ENCODE results near the gene FAM20C. TPM values are rescaled to one million over a fixed set of nuclear protein-coding genes. Genes with fewer than 3 reads are reported as not detected.
A peak's percentile ranks its signal among the peaks of the same experiment; 100 is the strongest.

The FAM20C gene
- total RNA-seq, 1 donor from 2014 or later: 10.0 TPM

- H3K4me3 Mint-ChIP-seq (ENCODE audit: unreplicated experiment): peak overlapping the region; percentile 20
- Histone ChIP-seq H3K27ac (ENCODE audit: low read depth, low read length) (no peak overlapping the region), H3K4me3 (ENCODE audit: insufficient read depth, low read depth, low read length) (no peak overlapping the region), H3K79me2 (ENCODE audit: insufficient read depth, low read length) (peaks cover 51% of the 10 kb centered on the region), H3K9me3 (ENCODE audit: insufficient read depth, low read depth, low read length) (no peaks in the 10 kb centered on the region), H3K36me3 (ENCODE audit: insufficient read depth, low read length) (no peaks in the 10 kb centered on the region), H2AFZ (ENCODE audit: low read depth, low read length) (no peak overlapping the region), H3K4me2 (ENCODE audit: low read length) (no peak overlapping the region), H3K4me1 (ENCODE audit: insufficient read depth, low read length) (peaks cover 23% of the 10 kb centered on the region), H3K9ac (ENCODE audit: low read length) (no peak overlapping the region), H3K27me3 (ENCODE audit: insufficient read depth, low read length) (no peaks in the 10 kb centered on the region), H4K20me1 (ENCODE audit: insufficient read depth, low read length) (peaks cover 75% of the 10 kb centered on the region)
- no peak overlapping the region for H3K27ac Mint-ChIP-seq (ENCODE audit: unreplicated experiment)
- TF ChIP-seq EZH2 (IDR thresholded peaks at IDR 0.05; ENCODE audit: insufficient read depth, low read length): no peak
- TF ChIP-seq CTCF (IDR thresholded peaks at IDR 0.05; ENCODE audit: insufficient read depth, low read depth, low read length): no peak
- FAIRE-seq: no peak
- H3K4me1 Mint-ChIP-seq (ENCODE audit: low read depth, unreplicated experiment): peaks cover 22% of the 10 kb centered on the region
- DNase-seq (ENCODE audit: low read depth): no peak
- no peaks in the 10 kb centered on the region for H3K9me3 Mint-ChIP-seq (ENCODE audit: unreplicated experiment)
- H3K27me3 Mint-ChIP-seq (ENCODE audit: low read depth, unreplicated experiment): peaks cover 3% of the 10 kb centered on the region
- peaks cover 2% of the 10 kb centered on the region for H3K36me3 Mint-ChIP-seq (ENCODE audit: low read depth, unreplicated experiment)
Measured at GRCh38 chr7:217781-218180, 25.4 kb downstream of the FAM20C start.

- peaks cover 23% of the 10 kb centered on the region for H3K4me1 ChIP-seq (ENCODE audit: insufficient read depth, low read length)
- no peak overlapping the region for H2AFZ ChIP-seq (ENCODE audit: low read depth, low read length)
- DNase-seq (ENCODE audit: low read depth) (no peak), FAIRE-seq (no peak)
- Mint-ChIP-seq H3K4me3 (ENCODE audit: unreplicated experiment) (no peak overlapping the region), H3K27ac (ENCODE audit: unreplicated experiment) (no peak overlapping the region), H3K4me1 (ENCODE audit: low read depth, unreplicated experiment) (peaks cover 27% of the 10 kb centered on the region), H3K27me3 (ENCODE audit: low read depth, unreplicated experiment) (peaks cover 3% of the 10 kb centered on the region), H3K36me3 (ENCODE audit: low read depth, unreplicated experiment) (peaks cover 2% of the 10 kb centered on the region), H3K9me3 (ENCODE audit: unreplicated experiment) (no peaks in the 10 kb centered on the region)
- no peaks in the 10 kb centered on the region for H3K36me3 ChIP-seq (ENCODE audit: insufficient read depth, low read length)
- no peak overlapping the region for H3K4me3 ChIP-seq (ENCODE audit: insufficient read depth, low read depth, low read length)
- H3K4me2 ChIP-seq (ENCODE audit: low read length): no peak overlapping the region
- H3K27ac ChIP-seq (ENCODE audit: low read depth, low read length): no peak overlapping the region
- TF ChIP-seq CTCF (IDR thresholded peaks at IDR 0.05; ENCODE audit: insufficient read depth, low read depth, low read length) (no peak), EZH2 (IDR thresholded peaks at IDR 0.05; ENCODE audit: insufficient read depth, low read length) (no peak)
- H4K20me1 ChIP-seq (ENCODE audit: insufficient read depth, low read length): peaks cover 75% of the 10 kb centered on the region
- no peaks in the 10 kb centered on the region for H3K27me3 ChIP-seq (ENCODE audit: insufficient read depth, low read length)
- H3K79me2 ChIP-seq (ENCODE audit: insufficient read depth, low read length): peaks cover 49% of the 10 kb centered on the region
- no peak overlapping the region for H3K9ac ChIP-seq (ENCODE audit: low read length)
- H3K9me3 ChIP-seq (ENCODE audit: insufficient read depth, low read depth, low read length): no peaks in the 10 kb centered on the region
Measured at GRCh38 chr7:218316-218715, 25.9 kb downstream of the FAM20C start.

- TF ChIP-seq CTCF (IDR thresholded peaks at IDR 0.05; ENCODE audit: insufficient read depth, low read depth, low read length): no peak
- TF ChIP-seq EZH2 (IDR thresholded peaks at IDR 0.05; ENCODE audit: insufficient read depth, low read length): no peak
- peaks cover 70% of the 10 kb centered on the region for H4K20me1 ChIP-seq (ENCODE audit: insufficient read depth, low read length)
- H3K4me1 ChIP-seq (ENCODE audit: insufficient read depth, low read length): peaks cover 19% of the 10 kb centered on the region
- peaks cover 44% of the 10 kb centered on the region for H3K79me2 ChIP-seq (ENCODE audit: insufficient read depth, low read length)
- no peak overlapping the region for H2AFZ ChIP-seq (ENCODE audit: low read depth, low read length)
- FAIRE-seq (no peak), DNase-seq (ENCODE audit: low read depth) (no peak)
- no peaks in the 10 kb centered on the region for H3K27me3 ChIP-seq (ENCODE audit: insufficient read depth, low read length)
- no peaks in the 10 kb centered on the region for H3K9me3 ChIP-seq (ENCODE audit: insufficient read depth, low read depth, low read length)
- H3K4me3 Mint-ChIP-seq (ENCODE audit: unreplicated experiment): no peak overlapping the region
- no peaks in the 10 kb centered on the region for H3K36me3 Mint-ChIP-seq (ENCODE audit: low read depth, unreplicated experiment)
- H3K4me2 ChIP-seq (ENCODE audit: low read length): no peak overlapping the region
- no peak overlapping the region for H3K27ac ChIP-seq (ENCODE audit: low read depth, low read length)
- H3K4me1 Mint-ChIP-seq (ENCODE audit: low read depth, unreplicated experiment): peaks cover 27% of the 10 kb centered on the region
- no peaks in the 10 kb centered on the region for H3K36me3 ChIP-seq (ENCODE audit: insufficient read depth, low read length)
- H3K27me3 Mint-ChIP-seq (ENCODE audit: low read depth, unreplicated experiment): peaks cover 3% of the 10 kb centered on the region
- no peaks in the 10 kb centered on the region for H3K9me3 Mint-ChIP-seq (ENCODE audit: unreplicated experiment)
- H3K27ac Mint-ChIP-seq (ENCODE audit: unreplicated experiment): no peak overlapping the region
- H3K4me3 ChIP-seq (ENCODE audit: insufficient read depth, low read depth, low read length): no peak overlapping the region
- H3K9ac ChIP-seq (ENCODE audit: low read length): no peak overlapping the region
Measured at GRCh38 chr7:218896-219580, 26.7 kb downstream of the FAM20C start.

Data from astrocyte (in vitro differentiated cells and primary cell).